Prostate gland (tissue), 2 donors: ENCODE measurements around the gene NUPR1.

Source experiments
- CTCF ChIP-seq, 4 experiments: fragments of 200-600 bp in 2 of 4; fragments of 450-650 bp in 2 of 4; sonication (generic) in 2 of 4; IDR thresholded peaks; 1 replicate in 3 of 4; 2 replicates in 1 of 4; pipeline ENCODE4 v1.5.1; 2016 to 2019; ENCODE audit warnings: antibody characterized with exemption in 4 of 4, mild to moderate bottlenecking in 2 of 4, moderate library complexity in 2 of 4
- POLR2A ChIP-seq: fragments of 450-650 bp; IDR thresholded peaks from one replicate; pipeline ENCODE4 v1.6.1; 2016; ENCODE audit warnings: antibody characterized with exemption, mild to moderate bottlenecking
- POLR2AphosphoS5 ChIP-seq: sonication (generic); formaldehyde crosslinking; IDR thresholded peaks from one replicate; pipeline ENCODE4 v1.6.1; 2017; ENCODE audit warnings: antibody characterized with exemption

- no peak for TF ChIP-seq CTCF (IDR thresholded peaks at IDR 0.05)
- peak; percentile 14 for TF ChIP-seq POLR2A
- TF ChIP-seq POLR2AphosphoS5, result peak; percentile 95
These were observed 4.3 kb upstream of the NUPR1 start for GRCh38 chr16:28543072-28543471.
